NCI-H2196 (cell line): ENCODE results near the gene MGA.

Source experiments
- DNase-seq: peaks from one replicate; lab custom pipeline; 2025; ENCODE audit not compliant: unreplicated experiment; lab: John Stamatoyannopoulos, UW

Gene MGA

GRCh38 chr15:41658689-41659088, 1.5 kb upstream of the MGA start:
- DNase-seq = no peak

- DNase-seq = no peak
Observed at GRCh38 chr15:41659190-41659589, 1.0 kb upstream of the MGA start.

- no peak for DNase-seq
Observed at GRCh38 chr15:41659855-41660234, 360 bp upstream of the MGA start.

- no peak for DNase-seq
Observed at GRCh38 chr15:41661078-41661517, 893 bp downstream of the MGA start.

GRCh38 chr15:41661518-41662225, 1.5 kb downstream of the MGA start:
- peak; percentile 50 for DNase-seq

GRCh38 chr15:41666353-41666920, 6.2 kb downstream of the MGA start:
- no peak for DNase-seq

GRCh38 chr15:41669701-41670100, 9.5 kb downstream of the MGA start:
- DNase-seq = no peak

GRCh38 chr15:41671656-41672648, 11.7 kb downstream of the MGA start:
- DNase-seq = no peak

- DNase-seq = no peak
Observed at GRCh38 chr15:41675337-41675736, 15.1 kb downstream of the MGA start.

- DNase-seq = no peak
Observed at GRCh38 chr15:41678742-41679141, 18.5 kb downstream of the MGA start.

- DNase-seq = no peak
Observed at GRCh38 chr15:41683955-41684354, 23.8 kb downstream of the MGA start.

- DNase-seq = no peak
Observed at GRCh38 chr15:41688671-41689070, 28.5 kb downstream of the MGA start.

- DNase-seq = no peak
Observed at GRCh38 chr15:41689083-41689482, 28.9 kb downstream of the MGA start.

GRCh38 chr15:41689834-41690233, 29.6 kb downstream of the MGA start:
- no peak for DNase-seq

- DNase-seq = no peak
Observed at GRCh38 chr15:41690636-41691035, 30.4 kb downstream of the MGA start.

- DNase-seq = no peak
Observed at GRCh38 chr15:41691471-41691870, 31.3 kb downstream of the MGA start.

GRCh38 chr15:41692049-41692448, 31.8 kb downstream of the MGA start:
- DNase-seq = no peak

GRCh38 chr15:41693757-41694156, 33.6 kb downstream of the MGA start:
- no peak for DNase-seq

GRCh38 chr15:41695750-41696436, 35.7 kb downstream of the MGA start:
- no peak for DNase-seq

- DNase-seq = no peak
Observed at GRCh38 chr15:41698779-41699178, 38.6 kb downstream of the MGA start.

- DNase-seq = no peak
Observed at GRCh38 chr15:41703120-41703519, 42.9 kb downstream of the MGA start.
